Stimulated activated CD4-positive, alpha-beta T cell treated with anti-CD3 and anti-CD28 coated beads, TNF-alpha, amount 100 ng/mL, for 4 hours (primary cell): Measurements from ENCODE around the gene SNX9.
"Not testable (repeated sequence)": the region's sequence is repeated elsewhere in the genome, so short reads cannot be mapped to it uniquely, and the experiment has no call there.

ENCODE experiments used
- DNase-seq, 3 experiments: peaks; one replicate each; pipeline ENCODE4 v3.0.0-alpha.2; 2020; ENCODE audit warnings: low read depth in 3 of 3

Gene SNX9

GRCh38 chr6:157823001-157823527 is at the start of gene SNX9:
TSS of gene SNX9 (plus strand) at chr6:157823246. CDS start at chr6:157823435, 189 bp downstream.
- DNase-seq = peak; percentile 23 to 53 (median 35)

GRCh38 chr6:157773248-157773773 is 49.7 kb upstream of the SNX9 start:
- no peak for DNase-seq

- no peak for DNase-seq
Observed at GRCh38 chr6:157774153-157775135, 48.6 kb upstream of the SNX9 start.

- DNase-seq = no peak
Observed at GRCh38 chr6:157775376-157775775, 47.7 kb upstream of the SNX9 start.

GRCh38 chr6:157777344-157777743 is 45.7 kb upstream of the SNX9 start:
- no peak for DNase-seq

- DNase-seq = no peak
Observed at GRCh38 chr6:157778719-157779118, 44.3 kb upstream of the SNX9 start.

- no peak for DNase-seq
Observed at GRCh38 chr6:157779705-157780604, 43.1 kb upstream of the SNX9 start.

- no peak for DNase-seq
Observed at GRCh38 chr6:157785636-157786035, 37.4 kb upstream of the SNX9 start.

- no peak for DNase-seq
Observed at GRCh38 chr6:157786221-157786620, 36.8 kb upstream of the SNX9 start.

GRCh38 chr6:157787080-157787479 is 36.0 kb upstream of the SNX9 start:
- no peak for DNase-seq

GRCh38 chr6:157788180-157788579 is 34.9 kb upstream of the SNX9 start:
- DNase-seq = no peak

- no peak for DNase-seq
Observed at GRCh38 chr6:157789297-157789696, 33.7 kb upstream of the SNX9 start.

- DNase-seq = no peak
Observed at GRCh38 chr6:157789861-157790260, 33.2 kb upstream of the SNX9 start.

GRCh38 chr6:157790548-157791160 is 32.4 kb upstream of the SNX9 start:
- DNase-seq = no peak

- DNase-seq = no peak
Observed at GRCh38 chr6:157791450-157791849, 31.6 kb upstream of the SNX9 start.

- DNase-seq = no peak
Observed at GRCh38 chr6:157792671-157793070, 30.4 kb upstream of the SNX9 start.

GRCh38 chr6:157794012-157794411 is 29.0 kb upstream of the SNX9 start:
- DNase-seq = not testable (repeated sequence)

GRCh38 chr6:157795841-157796240 is 27.2 kb upstream of the SNX9 start:
- no peak for DNase-seq

GRCh38 chr6:157798851-157799250 is 24.2 kb upstream of the SNX9 start:
- no peak for DNase-seq

GRCh38 chr6:157799561-157799960 is 23.5 kb upstream of the SNX9 start:
- DNase-seq = not testable (repeated sequence)
